Measurements from ENCODE around the gene SYT8.

The SYT8 gene

GRCh38 chr11:1853376-1854131, 18.8 kb downstream of the SYT8 start:
- Histone ChIP-seq H3K36me3 (replicated peaks) (no peaks in the 10 kb centered on the region), H3K4me3 (ENCODE audit: low read depth, low read length) (no peak overlapping the region), H3K27ac (no peak overlapping the region), H3K27me3 (replicated peaks) (no peaks in the 10 kb centered on the region)
- in situ Hi-C loops (cut with HindIII; ENCODE audit: low pct_ligation_motif_present, low sequenced_read_pairs): no loop called here
- no peak for DNase-seq
- TF ChIP-seq CTCF (IDR thresholded peaks at IDR 0.05; ENCODE audit: low read depth, low read length, missing control alignments): no peak

GRCh38 chr11:1854132-1854948, 19.6 kb downstream of the SYT8 start:
- DNase-seq: no peak
- H3K27ac ChIP-seq: no peak overlapping the region
- H3K27me3 ChIP-seq (replicated peaks): no peaks in the 10 kb centered on the region
- in situ Hi-C loops (cut with HindIII; ENCODE audit: low pct_ligation_motif_present, low sequenced_read_pairs): no loop called here
- no peak overlapping the region for H3K4me3 ChIP-seq (ENCODE audit: low read depth, low read length)
- TF ChIP-seq CTCF (IDR thresholded peaks at IDR 0.05; ENCODE audit: low read depth, low read length, missing control alignments): no peak
- no peaks in the 10 kb centered on the region for H3K36me3 ChIP-seq (replicated peaks)

GRCh38 chr11:1854949-1855885, 20.4 kb downstream of the SYT8 start:
- no peak overlapping the region for H3K27ac ChIP-seq
- in situ Hi-C loops (cut with HindIII; ENCODE audit: low pct_ligation_motif_present, low sequenced_read_pairs): no loop called here
- H3K27me3 ChIP-seq (replicated peaks): no peaks in the 10 kb centered on the region
- no peak for DNase-seq
- TF ChIP-seq CTCF (IDR thresholded peaks at IDR 0.05; ENCODE audit: low read depth, low read length, missing control alignments): no peak
- no peak overlapping the region for H3K4me3 ChIP-seq (ENCODE audit: low read depth, low read length)
- H3K36me3 ChIP-seq (replicated peaks): no peaks in the 10 kb centered on the region

GRCh38 chr11:1855886-1856265, 21.1 kb downstream of the SYT8 start:
- Histone ChIP-seq H3K27ac (no peak overlapping the region), H3K36me3 (replicated peaks) (no peaks in the 10 kb centered on the region), H3K4me3 (ENCODE audit: low read depth, low read length) (no peak overlapping the region), H3K27me3 (replicated peaks) (no peaks in the 10 kb centered on the region)
- in situ Hi-C loops (cut with HindIII; ENCODE audit: low pct_ligation_motif_present, low sequenced_read_pairs): no loop called here
- DNase-seq: no peak
- no peak for TF ChIP-seq CTCF (IDR thresholded peaks at IDR 0.05; ENCODE audit: low read depth, low read length, missing control alignments)

- DNase-seq: no peak
- Histone ChIP-seq H3K36me3 (replicated peaks) (no peaks in the 10 kb centered on the region), H3K27ac (no peak overlapping the region), H3K4me3 (ENCODE audit: low read depth, low read length) (no peak overlapping the region), H3K27me3 (replicated peaks) (no peaks in the 10 kb centered on the region)
- in situ Hi-C loops (cut with HindIII; ENCODE audit: low pct_ligation_motif_present, low sequenced_read_pairs): no loop called here
- no peak for TF ChIP-seq CTCF (IDR thresholded peaks at IDR 0.05; ENCODE audit: low read depth, low read length, missing control alignments)
Measured at GRCh38 chr11:1856306-1857005, 21.7 kb downstream of the SYT8 start.

All from brain microvascular endothelial cell (primary cell).